HG02840 (cell line): ENCODE results near the gene ARHGAP22.

ENCODE experiments used
- ATAC-seq: cut with Tn5 transposase; IDR thresholded peaks from one replicate; pipeline ENCODE4 v1.9.1; 2021; ENCODE audit warnings: mild to moderate bottlenecking, moderate library complexity, moderate number of reproducible peaks; ENCODE audit not compliant: unreplicated experiment, low FRiP score

ARHGAP22 gene

DNA sequence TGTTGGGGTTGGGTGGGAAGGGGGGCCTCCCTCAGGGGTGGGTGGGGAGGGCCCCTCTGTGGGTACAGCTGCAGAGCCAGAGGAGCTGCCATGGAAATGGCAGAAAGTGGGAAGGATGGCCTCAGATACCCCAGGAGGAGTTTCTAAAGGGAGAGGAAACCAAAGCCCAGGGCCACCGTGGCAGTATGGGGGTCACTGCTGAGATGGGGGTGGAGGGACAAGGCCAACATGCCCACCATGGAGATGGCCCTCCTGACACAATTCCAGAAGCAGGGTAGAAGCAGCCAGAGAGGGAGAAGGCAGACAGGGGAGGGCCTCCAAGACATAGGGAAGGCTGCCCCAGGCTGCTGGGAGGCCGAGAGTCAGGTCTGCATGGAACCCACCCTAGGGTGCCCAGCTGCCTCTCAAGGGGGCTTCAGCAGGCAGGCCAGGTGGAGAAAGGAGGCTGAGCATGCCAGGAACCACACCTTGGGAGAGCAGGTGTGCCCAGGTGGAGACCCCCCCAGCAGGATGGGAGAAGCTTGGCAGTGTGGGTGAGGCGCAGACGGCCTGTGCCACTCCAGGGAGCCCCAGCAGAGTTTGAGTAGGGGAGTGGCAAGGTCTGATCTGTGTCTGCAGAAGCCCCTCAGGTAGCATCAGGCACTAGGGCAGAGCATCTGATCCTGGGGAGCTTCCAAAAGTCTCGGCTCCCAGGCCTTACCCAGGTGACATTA lies 146.8 kb downstream of the ARHGAP22 start:
- no peak for ATAC-seq

DNA sequence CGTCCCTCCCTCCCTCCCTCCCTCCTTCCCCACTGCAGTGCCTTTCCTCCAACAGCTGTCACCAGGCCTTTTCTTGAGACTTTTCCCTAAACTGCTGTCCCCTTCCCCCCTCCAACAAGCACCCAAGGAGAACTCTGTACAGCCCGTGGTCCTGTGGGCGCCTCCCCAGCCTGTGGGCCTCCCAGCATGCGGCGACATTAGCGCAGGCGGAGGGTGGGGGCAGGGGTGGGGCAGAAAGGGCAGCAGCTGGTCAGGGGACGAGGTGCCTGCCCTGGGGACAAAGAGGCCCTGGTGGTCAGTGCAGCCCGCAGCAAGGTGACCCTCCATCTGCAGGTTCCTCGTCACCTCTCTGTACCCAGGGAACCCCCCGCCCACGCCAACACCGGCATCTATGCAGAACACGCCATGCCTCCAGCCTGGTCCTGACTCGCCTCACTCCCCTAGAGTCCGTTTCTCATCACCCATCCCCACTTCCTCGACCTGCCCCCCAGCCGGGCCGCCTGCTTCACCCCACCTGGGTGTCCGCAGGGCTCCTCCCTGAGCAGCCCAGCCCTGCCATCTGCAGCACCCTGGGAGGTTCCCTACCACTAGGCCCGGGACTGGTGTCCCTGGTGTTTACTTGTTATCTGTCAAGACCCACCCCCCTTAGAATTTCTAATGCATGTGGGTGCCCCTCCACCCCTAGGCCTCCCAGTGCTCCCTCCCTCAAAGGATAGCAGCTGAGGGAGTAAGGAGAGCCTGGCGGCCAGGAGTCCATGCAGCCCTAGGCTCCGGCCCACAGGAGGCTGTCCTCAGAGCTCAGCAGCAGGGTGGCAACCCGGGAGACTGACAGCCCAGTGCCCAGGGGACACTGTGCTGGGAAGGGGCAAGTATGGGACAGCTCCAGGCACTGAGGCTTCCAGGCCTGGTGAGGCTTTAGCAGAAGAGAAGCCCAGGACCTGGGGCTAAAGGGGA lies 147.8 kb downstream of the ARHGAP22 start:
- no peak for ATAC-seq

DNA sequence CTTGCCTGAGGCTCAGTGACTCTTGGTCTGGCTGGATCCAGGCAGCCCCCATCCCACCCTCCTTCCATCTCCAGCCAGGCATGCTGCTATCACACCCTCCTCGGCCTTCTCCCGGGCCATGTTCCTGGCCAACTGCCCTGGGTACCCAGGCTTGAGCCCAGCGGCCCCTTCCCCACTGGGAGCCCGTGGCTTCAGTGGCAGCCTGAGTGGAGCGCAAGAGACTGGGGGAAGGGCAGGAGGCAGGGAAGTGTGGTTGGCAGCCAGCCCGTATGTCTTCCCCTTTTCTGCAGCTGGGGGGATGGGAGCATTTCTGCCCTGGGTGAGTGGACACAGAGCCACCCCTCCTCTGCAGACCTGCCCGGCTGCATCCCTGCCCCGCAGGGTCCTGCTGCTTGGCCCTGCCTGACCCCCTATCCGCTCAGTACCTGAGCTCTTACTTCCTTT lies 148.5 kb downstream of the ARHGAP22 start:
- no peak for ATAC-seq

DNA sequence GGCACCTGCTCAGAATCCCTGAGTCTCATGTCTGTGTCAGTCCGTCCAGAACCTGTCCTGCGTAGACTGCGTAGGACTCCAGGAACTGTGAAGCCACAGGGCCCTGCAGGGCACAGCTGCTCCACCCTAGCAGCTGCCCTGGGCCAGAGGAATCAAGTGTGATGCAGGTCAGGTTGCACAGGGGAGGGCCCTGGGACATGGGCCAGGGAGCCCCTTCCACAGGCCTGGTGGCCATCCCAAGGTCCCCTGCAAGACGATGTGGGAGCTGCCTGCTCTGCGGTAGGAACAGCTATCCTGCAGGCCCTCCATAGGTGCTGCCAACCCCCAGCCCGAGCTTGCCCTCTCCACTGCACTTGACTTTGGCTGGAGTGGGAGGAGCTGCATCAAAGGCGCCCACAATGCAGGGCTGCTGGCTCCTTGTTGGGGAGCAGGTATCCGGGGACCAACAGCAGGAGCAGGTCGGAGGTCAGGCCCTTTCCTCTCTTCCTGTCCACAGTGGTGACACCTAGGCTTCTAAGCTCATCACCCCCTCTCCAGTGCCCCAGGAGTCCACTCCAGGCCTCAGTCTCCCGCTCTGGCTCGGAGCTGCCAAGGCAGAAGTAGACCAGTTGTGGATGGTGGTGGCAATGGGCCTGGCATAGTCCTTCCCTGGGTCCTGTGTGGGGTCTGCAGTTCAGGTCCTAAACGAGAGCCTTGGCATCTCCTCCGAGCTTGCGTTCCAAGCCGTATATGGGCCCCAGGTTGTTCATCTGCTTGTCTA lies 149.3 kb downstream of the ARHGAP22 start:
- ATAC-seq: no peak

DNA sequence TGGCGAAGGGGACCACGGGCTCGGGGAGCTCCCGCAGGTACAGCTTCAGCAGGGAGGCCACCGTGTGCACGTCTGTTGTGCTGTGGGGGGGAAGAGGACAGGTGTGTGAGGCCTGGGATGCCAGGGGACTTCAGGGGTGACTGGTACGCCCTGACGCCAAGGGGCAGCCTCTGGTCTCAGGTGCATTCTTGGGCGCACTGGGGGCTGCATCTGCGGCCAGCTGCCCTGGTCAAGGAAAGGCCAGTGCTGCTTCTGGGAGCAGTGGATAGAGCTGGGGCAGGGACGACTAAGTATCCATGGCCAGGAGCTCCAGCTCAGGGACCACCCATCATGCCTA lies 149.8 kb downstream of the ARHGAP22 start:
- no peak for ATAC-seq

DNA sequence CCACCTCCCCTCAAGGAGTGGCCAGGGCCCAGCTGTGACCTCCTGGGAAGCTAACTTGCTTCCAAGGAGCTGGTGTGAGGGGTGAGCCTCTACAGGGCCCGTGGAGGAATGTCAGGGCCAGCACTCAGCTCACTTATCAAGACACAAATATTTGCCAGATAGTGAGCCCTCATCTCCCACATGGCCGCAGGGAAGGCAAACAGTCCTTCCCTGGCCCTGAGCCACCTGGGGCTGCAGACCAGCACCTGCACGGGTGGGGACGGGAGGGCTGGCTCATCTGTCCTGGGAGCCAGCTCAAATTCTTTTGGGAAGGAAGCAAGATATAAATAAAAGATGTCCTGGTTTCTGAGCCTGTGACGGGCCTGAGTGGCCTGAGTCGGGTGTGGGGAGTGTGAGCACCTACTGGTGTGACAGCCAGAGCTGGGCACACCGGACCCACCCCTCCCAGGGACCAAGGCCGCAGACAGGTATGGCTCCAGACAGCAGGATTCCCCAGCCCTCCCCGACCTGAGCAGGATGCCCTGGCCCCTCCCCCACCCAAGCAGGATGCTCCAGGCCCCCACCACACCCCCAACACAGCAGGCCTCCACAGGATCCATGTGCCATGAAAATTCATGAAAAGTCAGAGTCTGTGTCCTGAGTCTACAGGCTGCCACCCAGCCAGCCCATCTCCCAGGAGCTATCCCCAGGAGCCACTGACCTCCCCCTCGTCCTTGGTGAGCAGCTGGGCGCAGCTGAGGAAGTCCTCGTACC lies 150.4 kb downstream of the ARHGAP22 start:
- ATAC-seq: no peak

DNA sequence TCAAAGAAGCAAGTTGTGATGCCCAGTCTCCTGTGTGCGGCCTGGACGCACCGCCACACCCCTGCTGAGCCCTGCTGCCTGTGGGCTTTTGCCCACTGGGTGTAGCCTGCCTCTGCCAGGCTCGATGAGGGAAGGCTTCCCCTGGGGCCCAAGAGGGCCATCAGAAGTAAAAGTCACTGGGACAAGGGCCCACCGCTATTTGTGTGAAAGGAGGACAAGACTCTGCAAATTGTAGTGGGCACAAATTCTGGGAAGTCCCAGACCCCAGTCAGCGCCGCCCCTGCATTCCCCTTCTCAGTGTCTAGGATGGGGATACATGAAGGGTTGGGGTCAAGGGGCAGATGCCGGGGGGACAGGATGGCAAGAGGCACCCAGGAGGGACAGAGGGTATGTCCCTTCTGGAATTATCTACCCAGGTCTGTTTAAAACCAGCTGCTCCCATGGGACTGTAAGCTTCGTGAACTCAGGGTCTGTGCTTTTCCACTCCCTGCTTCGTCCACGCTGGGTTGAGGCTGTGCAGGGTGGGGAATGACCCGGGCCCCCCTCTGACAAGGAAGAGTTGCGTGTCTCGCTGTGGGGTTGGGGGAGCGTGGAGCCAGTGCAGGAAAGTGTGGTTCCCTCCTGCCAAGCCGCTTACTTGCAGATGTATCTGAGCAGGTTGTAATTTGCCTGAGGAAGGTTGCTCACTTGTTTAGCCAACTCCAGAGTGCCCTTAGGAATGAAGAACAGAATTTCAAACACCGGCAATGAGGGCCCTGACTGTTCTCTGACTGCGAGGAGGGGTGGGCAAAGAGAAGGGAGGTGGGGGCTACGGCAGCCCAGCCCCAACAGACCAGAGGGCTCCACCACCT lies 151.2 kb downstream of the ARHGAP22 start:
- no peak for ATAC-seq

DNA sequence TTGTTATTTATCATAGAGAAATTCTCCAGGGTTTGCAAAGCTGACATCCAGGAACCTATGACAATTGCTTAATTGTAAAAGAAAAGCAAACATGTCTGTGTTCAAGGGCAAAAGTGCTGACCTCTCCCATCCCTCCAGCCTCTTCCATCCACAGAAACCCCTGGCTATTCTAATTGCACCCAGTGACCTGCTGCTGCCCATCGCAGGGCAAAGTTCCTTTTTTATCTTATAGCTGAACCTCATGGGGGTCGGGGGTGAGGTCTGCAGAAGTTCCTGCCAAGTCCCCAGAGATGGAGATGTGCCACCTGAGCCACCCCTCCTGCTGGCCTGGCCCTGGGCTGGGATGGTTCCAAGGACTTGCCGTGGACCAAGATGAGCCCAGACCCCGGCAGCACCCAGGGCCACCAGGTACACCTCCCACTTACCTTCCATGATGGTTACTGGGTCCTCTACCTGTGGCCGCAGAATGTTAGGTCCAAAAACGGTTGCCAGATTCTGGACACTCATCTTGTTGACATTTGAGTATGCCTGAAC lies 151.9 kb downstream of the ARHGAP22 start:
- no peak for ATAC-seq

DNA sequence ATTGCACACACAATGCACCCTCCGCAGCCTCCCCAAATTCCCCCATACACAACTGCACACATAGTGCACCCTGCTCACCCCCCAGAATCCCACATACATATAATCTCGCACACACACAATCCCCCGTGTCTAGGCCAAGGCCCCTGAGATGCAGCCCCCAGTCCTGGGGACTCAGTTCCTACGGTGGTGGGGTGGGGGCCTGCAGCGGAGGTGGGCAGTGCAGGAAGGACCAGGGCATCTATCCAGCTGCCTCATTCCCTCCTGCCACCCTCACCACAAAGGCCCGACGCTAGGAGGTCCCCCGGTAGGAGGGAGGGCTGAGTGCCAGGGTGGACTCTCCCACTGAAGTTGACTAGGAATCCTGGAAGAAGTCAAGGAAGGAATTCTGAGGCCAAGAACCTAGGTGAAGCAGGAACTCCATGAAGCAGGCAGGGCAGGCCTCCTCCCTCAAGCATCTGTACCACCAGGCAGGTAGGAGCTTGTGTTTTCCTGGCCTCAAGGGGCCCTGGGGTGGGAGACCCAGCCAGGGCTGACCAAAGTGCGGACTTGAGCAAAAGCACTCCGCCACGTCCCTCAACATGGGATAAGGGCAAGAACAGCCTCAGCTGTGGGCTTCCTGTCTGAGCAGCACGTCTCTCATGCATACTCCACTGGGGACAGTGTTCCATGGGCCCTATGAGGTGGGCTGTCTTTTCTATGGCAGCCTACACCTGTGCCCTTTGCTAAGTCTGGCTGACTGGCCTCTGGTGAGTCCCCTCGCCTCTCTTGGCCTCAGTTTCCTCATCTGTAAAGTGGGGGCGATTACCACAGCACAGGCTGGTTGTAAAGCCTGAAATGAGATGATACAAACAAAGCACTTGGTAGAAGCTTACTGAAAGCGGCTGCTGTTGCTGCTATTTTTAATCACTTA lies 152.6 kb downstream of the ARHGAP22 start:
- ATAC-seq: no peak

DNA sequence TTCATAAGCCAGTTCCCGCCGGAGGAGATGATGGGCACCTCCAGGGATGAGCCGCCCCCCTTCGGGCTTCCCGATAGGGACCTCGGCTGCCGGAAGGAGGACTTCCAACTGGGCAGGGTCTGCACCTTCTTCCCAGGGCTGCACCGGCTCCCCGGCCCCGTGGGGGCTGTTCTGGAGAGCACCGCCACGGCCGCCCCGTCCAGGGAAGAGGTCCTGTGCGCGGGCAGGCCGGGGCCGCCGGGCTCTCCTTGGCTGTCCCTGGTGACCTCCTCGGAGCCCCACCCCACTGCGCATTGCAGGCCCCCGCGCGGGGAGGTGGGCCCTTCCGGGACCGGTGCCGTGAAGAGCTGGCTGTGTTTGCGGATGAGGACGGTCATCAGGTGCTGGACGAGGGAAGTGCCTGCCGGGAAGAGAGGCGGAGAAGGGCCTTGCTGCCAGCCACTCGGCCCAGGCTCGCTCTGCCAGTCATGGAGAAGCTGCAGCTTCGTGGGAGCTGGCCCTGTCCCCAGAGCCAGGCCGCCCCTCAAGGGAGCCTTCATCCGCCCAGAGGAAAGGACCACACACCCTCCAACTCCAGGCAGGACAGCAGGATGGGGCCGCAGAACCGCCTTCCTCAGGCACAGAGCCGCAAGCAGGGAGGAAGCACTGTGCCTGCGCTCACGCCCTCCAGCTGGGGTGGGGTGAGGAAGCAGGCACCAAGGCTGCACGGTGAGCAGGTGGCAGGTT lies 154.0 kb downstream of the ARHGAP22 start:
- ATAC-seq: no peak

DNA sequence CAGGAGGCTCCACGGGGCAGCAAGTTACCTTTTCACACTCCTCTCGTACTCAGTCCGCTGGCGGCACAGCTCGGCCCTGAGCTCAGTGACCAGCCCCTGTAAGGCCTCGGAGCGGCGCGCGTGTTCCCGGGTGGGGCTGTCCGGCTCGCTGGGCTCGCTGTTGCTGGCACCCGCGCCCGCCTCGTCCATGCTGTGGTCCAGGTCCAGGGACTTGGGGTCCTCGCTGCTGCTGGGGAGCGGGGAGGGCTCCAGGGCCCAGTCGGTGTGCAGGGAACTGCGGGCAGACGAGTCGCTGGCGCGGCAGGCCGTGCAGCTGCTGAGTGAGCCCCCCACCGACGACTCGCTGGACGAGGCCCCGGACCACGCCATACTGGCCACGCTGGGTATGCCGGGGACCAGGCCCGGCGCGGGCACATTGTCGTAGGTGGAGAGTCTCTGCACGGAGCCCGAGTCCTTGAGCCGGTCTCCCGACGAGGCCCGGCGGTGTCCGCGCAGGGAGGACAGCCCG lies 154.6 kb downstream of the ARHGAP22 start:
- ATAC-seq: no peak

DNA sequence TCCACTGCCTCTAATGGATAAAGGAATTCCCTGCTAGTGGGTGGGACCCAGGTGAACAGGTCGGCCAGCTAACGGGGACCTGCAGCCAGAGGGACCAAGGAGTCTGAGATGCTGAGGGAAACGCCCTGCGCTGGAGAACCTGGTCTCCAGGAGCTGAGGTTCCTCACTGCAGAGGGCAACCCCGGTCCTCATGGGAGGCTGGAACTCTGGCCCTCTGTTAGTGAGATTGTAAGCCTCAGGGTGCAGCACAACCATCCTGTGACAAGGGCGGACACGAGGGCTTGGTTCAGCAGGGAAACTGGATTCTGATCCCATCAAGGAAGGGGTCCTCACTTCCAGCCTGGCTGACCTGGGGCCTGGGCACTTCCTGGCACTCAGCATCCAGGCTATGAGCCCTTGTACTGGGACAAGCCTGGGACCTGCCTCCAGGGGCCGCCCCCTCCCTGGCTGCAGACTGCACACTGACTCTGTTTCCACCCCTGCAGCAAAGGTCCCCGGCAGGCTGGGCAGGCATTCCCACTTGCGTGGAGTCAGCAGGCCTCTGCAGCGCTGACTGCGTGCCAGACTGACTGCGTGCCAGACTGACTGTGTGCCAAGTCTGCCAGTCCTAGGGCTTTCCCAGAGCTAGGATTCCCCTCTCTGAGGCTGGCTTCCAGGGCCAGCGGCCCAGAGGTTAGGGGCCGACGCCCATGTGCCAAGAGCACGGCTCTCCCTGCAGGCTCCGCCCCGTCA lies 155.2 kb downstream of the ARHGAP22 start:
- ATAC-seq: no peak

DNA sequence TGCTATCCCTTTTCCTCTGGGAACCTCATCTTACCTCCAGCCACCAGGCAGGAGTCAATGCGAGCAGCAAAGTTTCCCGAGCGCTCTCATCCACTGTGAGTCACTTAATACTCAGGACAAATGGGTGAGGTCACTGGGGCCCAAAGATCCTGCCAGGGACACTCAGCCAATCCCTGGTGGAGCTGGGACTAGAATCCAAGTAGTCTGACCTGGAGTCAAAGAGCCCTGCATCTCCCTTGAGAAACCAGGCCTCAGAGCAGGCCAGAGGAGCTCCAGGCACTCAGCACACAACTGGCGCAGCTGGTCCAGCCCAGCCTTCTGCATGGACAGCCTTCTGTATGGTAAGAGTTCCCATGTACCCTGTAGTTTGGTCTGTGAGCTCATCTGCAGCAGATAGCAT lies 156.1 kb downstream of the ARHGAP22 start:
- ATAC-seq: no peak

DNA sequence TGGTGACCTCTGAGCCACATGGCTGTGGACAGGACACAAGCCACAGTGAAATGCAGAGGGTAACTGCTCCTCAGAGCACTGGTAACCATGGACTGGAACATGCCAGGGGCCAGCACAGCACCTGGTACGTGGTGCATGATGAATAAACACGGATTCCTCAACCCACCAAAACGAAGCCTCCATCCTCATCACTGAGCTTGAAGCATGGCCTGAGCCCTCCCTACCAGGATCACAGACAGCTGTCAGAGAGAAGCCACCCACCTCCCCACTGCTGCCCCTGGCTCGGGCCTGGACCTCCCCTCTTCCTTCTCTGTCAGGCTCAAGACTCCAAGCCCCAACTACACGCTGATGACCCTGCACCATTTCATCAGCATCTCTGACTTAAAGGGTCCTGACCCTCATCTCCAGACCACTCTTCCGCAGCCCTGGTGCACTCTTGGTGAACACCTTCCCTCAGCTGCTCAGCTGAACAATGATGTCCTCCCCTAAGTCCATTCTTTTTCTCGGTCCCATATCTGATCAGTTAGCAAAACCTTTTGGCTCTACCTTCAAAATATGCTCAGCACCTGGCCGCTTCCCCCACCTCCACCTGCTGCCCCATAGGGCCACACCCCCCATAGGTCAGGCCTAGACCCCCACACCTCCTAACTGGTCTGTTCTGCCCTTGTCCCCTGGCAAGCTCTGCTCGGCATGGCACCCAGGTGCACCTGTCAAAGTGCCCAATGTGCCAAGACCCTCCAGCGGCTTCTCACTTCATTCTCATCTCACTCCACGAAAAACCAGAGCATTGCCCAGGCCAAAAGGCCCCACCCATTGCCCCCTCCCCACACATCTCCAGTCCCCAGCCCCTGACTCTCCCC lies 157.3 kb downstream of the ARHGAP22 start:
- ATAC-seq: no peak

DNA sequence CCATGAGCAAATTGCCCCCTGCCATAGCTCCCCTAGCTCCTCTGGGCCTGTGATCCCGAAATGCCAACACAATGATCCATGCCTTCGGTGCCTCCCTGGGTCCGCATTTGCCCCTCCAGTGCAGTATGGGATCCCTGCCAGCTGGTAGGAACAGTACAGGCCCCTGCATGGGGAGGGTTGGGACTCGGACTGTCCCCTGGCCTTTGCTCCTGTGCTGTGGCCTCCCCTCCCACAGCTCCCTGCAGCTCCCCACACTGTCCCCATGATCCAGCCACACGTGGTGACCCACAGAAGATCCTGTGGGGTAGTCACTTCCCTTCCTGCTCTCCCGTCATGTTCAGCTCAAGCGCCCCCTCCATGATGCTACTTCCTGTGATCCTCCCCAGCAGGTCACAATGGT lies 158.1 kb downstream of the ARHGAP22 start:
- no peak for ATAC-seq

DNA sequence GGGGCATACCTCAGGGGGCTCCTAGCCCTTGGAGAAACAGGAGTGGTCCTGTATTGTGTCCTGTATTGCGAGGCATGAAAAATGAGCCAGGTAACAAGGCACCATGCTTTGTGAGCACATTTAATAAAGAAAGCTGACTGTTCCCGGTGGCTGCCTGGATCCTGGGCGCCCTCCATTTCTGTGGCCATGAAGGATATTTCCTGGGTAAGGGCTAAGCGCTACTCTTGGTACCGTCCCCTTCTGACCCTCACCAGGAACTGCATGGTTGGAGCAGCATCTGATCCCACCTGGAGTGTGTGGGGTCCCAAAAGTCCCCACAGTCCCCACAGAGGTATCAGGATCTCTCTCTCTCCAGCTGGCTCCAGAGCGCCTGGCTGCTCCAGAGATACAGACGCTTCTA lies 158.9 kb downstream of the ARHGAP22 start:
- ATAC-seq: no peak
